ENCODE results near the gene AGFG1. TPM values are rescaled to one million over a fixed set of nuclear protein-coding genes. Genes with fewer than 3 reads are reported as not detected.

Gene AGFG1
- total RNA-seq, 1 donor from 2014 or later = 125 TPM

- no peak overlapping the region for H3K27ac Mint-ChIP-seq
- no peak overlapping the region for H3K4me3 Mint-ChIP-seq
Measured at GRCh38 chr2:227450311-227450841, 21.6 kb upstream of the AGFG1 start.

GRCh38 chr2:227450926-227451654 lies 20.9 kb upstream of the AGFG1 start:
- Mint-ChIP-seq H3K4me1 (peaks cover 25% of the 10 kb centered on the region), H3K27me3 (no peaks in the 10 kb centered on the region), H3K9me3 (no peaks in the 10 kb centered on the region), H3K27ac (no peak overlapping the region), H3K36me3 (ENCODE audit: low read depth) (no peaks in the 10 kb centered on the region), H3K4me3 (no peak overlapping the region)
- ChIA-PET POLR2A (no interaction called here), CTCF (no interaction called here)
- intact Hi-C loops (cut with micrococcal nuclease) = no loop called here
- DNase-seq (no peak), ATAC-seq (ENCODE audit: low read depth) (no peak)
- no peak for TF ChIP-seq CTCF (IDR thresholded peaks at IDR 0.05)

More at GRCh38 chr2:227450311-227450841, 21.6 kb upstream of the AGFG1 start:
- CTCF ChIA-PET = no interaction called here
- Mint-ChIP-seq H3K27me3 (no peaks in the 10 kb centered on the region), H3K9me3 (no peaks in the 10 kb centered on the region), H3K36me3 (ENCODE audit: low read depth) (no peaks in the 10 kb centered on the region), H3K4me1 (peaks cover 25% of the 10 kb centered on the region)
- DNase-seq (no peak), ATAC-seq (ENCODE audit: low read depth) (no peak)
- intact Hi-C loops (cut with micrococcal nuclease) = no loop called here
- no peak for TF ChIP-seq CTCF (IDR thresholded peaks at IDR 0.05)
- POLR2A ChIA-PET = no interaction called here

- Mint-ChIP-seq H3K4me1 (peaks cover 28% of the 10 kb centered on the region), H3K9me3 (no peaks in the 10 kb centered on the region), H3K36me3 (ENCODE audit: low read depth) (no peaks in the 10 kb centered on the region), H3K4me3 (no peak overlapping the region), H3K27me3 (no peaks in the 10 kb centered on the region), H3K27ac (no peak overlapping the region)
- POLR2A ChIA-PET = no interaction called here
- DNase-seq (no peak), ATAC-seq (ENCODE audit: low read depth) (no peak)
- intact Hi-C loops (cut with micrococcal nuclease) = no loop called here
- TF ChIP-seq CTCF (IDR thresholded peaks at IDR 0.05) = no peak
- CTCF ChIA-PET = no interaction called here
Measured at GRCh38 chr2:227451655-227451992, 20.3 kb upstream of the AGFG1 start.

GRCh38 chr2:227453810-227454209 lies 18.1 kb upstream of the AGFG1 start:
- Mint-ChIP-seq H3K36me3 (ENCODE audit: low read depth) (no peaks in the 10 kb centered on the region), H3K4me3 (no peak overlapping the region), H3K4me1 (peaks cover 40% of the 10 kb centered on the region), H3K9me3 (no peaks in the 10 kb centered on the region), H3K27me3 (no peaks in the 10 kb centered on the region), H3K27ac (no peak overlapping the region)
- intact Hi-C loops (cut with micrococcal nuclease) = no loop called here
- no peak for DNase-seq
- POLR2A ChIA-PET = no interaction called here
- CTCF ChIA-PET = no interaction called here
- no peak for TF ChIP-seq CTCF (IDR thresholded peaks at IDR 0.05)
- no peak for ATAC-seq (ENCODE audit: low read depth)

- no peaks in the 10 kb centered on the region for H3K27me3 Mint-ChIP-seq
- no peak overlapping the region for H3K4me3 Mint-ChIP-seq
- ChIA-PET CTCF (no interaction called here), POLR2A (no interaction called here)
- H3K27ac Mint-ChIP-seq = no peak overlapping the region
- no peaks in the 10 kb centered on the region for H3K9me3 Mint-ChIP-seq
- ATAC-seq (ENCODE audit: low read depth) (no peak), DNase-seq (no peak)
- intact Hi-C loops (cut with micrococcal nuclease) = no loop called here
- no peaks in the 10 kb centered on the region for H3K36me3 Mint-ChIP-seq (ENCODE audit: low read depth)
- peaks cover 43% of the 10 kb centered on the region for H3K4me1 Mint-ChIP-seq
- TF ChIP-seq CTCF (IDR thresholded peaks at IDR 0.05) = no peak
Measured at GRCh38 chr2:227454323-227454860, 17.6 kb upstream of the AGFG1 start.
